Measurements from ENCODE around the gene GNG11. TPM values are rescaled to one million over a fixed set of nuclear protein-coding genes. Genes with fewer than 3 reads are reported as not detected.

The GNG11 gene
- total RNA-seq, 1 donor: 22.8 TPM

DNA sequence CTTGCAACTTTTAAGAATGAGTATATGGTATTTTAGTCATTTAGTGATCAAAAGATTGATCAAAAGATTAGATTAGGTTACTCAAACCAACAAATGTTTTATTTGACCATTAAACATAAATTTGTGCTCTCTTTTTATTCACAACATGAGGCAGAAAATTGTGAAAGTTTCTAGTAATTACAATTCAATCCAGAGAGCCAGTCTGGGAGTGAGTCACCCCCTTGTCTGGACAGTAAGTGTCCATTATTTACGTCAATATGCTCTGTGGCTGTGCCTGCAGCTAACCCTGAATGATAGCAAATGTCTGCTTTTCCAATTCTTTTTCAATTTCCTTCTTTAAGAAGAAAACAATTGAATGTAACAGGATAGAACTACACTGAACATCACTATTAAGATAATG lies 27.9 kb downstream of the GNG11 start:
- no peak overlapping the region for H3K4me3 ChIP-seq (ENCODE audit: low read length)
- no peaks in the 10 kb centered on the region for H3K4me1 ChIP-seq (ENCODE audit: insufficient read depth, low read length)
- no peaks in the 10 kb centered on the region for H3K27me3 ChIP-seq (ENCODE audit: insufficient read depth, low read length)
- no peaks in the 10 kb centered on the region for H3K9me3 ChIP-seq (ENCODE audit: low read depth, low read length)

DNA sequence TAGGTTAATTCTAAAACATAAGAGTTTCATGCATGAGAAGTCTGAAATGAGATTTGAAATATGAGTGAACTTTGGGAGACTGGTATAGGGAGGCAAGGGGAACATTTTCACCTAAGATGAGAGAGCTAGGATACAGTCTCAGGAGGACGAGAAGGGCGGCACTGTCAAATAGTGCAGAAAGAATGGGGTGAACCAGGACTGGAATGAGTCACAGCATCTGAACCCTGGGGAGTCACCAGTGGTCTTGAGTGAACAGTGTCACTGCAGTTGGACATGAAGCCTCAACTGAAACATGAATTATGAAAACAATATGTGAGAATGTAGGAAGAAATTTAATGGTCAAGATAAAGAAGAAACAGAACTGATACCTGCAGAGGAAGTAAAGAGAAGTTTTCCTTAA lies 33.8 kb downstream of the GNG11 start:
- no peaks in the 10 kb centered on the region for H3K9me3 ChIP-seq (ENCODE audit: low read depth, low read length)
- H3K4me3 ChIP-seq (ENCODE audit: low read length): no peak overlapping the region
- H3K4me1 ChIP-seq (ENCODE audit: insufficient read depth, low read length): no peaks in the 10 kb centered on the region
- H3K27me3 ChIP-seq (ENCODE audit: insufficient read depth, low read length): no peaks in the 10 kb centered on the region

GRCh38 chr7:93957767-93958166 lies 36.2 kb downstream of the GNG11 start:
- no peaks in the 10 kb centered on the region for H3K9me3 ChIP-seq (ENCODE audit: low read depth, low read length)
- no peaks in the 10 kb centered on the region for H3K4me1 ChIP-seq (ENCODE audit: insufficient read depth, low read length)
- H3K27me3 ChIP-seq (ENCODE audit: insufficient read depth, low read length): no peaks in the 10 kb centered on the region
- no peak overlapping the region for H3K4me3 ChIP-seq (ENCODE audit: low read length)

- H3K4me3 ChIP-seq (ENCODE audit: low read length): no peak overlapping the region
- no peaks in the 10 kb centered on the region for H3K4me1 ChIP-seq (ENCODE audit: insufficient read depth, low read length)
- no peaks in the 10 kb centered on the region for H3K27me3 ChIP-seq (ENCODE audit: insufficient read depth, low read length)
- no peaks in the 10 kb centered on the region for H3K9me3 ChIP-seq (ENCODE audit: low read depth, low read length)
Measured at GRCh38 chr7:93958216-93958615, 36.7 kb downstream of the GNG11 start.

GRCh38 chr7:93958651-93959050 lies 37.1 kb downstream of the GNG11 start:
- H3K9me3 ChIP-seq (ENCODE audit: low read depth, low read length): no peaks in the 10 kb centered on the region
- H3K27me3 ChIP-seq (ENCODE audit: insufficient read depth, low read length): no peaks in the 10 kb centered on the region
- no peak overlapping the region for H3K4me3 ChIP-seq (ENCODE audit: low read length)
- H3K4me1 ChIP-seq (ENCODE audit: insufficient read depth, low read length): no peaks in the 10 kb centered on the region

DNA sequence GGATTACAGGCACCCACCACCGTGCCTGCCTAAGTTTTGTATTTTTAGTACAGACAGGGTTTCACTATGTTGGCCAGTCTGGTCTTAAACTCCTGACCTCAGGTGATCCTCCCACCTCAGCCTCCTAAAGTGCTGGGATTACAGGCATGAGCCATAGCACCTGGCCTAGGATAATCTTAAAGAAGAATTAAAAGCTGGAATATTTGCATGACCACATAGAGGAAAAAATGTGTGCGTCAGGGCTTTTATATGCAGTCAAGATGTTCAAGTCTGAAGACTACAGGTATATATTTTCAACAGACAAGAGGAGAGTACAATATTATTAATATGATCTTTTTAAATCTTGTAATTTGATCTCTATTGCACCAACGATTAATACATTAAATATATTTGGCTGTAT lies 39.5 kb downstream of the GNG11 start:
- no peak overlapping the region for H3K4me3 ChIP-seq (ENCODE audit: low read length)
- no peaks in the 10 kb centered on the region for H3K27me3 ChIP-seq (ENCODE audit: insufficient read depth, low read length)
- H3K9me3 ChIP-seq (ENCODE audit: low read depth, low read length): no peaks in the 10 kb centered on the region

DNA sequence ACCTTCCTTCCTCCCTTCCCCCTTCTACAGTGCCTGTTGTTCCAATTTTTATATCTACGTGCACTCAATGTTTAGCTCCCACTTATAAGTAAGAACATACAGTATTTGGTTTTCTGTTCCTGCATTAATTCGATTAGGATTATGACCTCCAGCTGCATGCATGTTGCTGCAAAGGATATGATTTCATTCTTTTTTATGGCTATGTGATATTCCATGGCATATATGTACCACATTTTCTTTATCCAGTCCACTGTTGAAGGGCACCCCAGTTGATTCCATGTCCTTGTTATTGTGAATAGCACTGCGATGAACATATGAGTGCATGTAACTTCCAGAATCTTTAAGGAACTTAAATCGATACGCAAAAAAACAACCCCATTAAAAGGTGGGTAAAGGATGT lies 42.7 kb downstream of the GNG11 start:
- H3K27me3 ChIP-seq (ENCODE audit: insufficient read depth, low read length): no peaks in the 10 kb centered on the region
- H3K9me3 ChIP-seq (ENCODE audit: low read depth, low read length): no peaks in the 10 kb centered on the region
- H3K4me1 ChIP-seq (ENCODE audit: insufficient read depth, low read length): no peaks in the 10 kb centered on the region
- no peak overlapping the region for H3K4me3 ChIP-seq (ENCODE audit: low read length)

More for the DNA sequence above, 39.5 kb downstream of the GNG11 start:
- H3K4me1 ChIP-seq (ENCODE audit: insufficient read depth, low read length): no peaks in the 10 kb centered on the region

GRCh38 chr7:93964813-93965212 lies 43.3 kb downstream of the GNG11 start:
- no peaks in the 10 kb centered on the region for H3K9me3 ChIP-seq (ENCODE audit: low read depth, low read length)
- H3K4me3 ChIP-seq (ENCODE audit: low read length): no peak overlapping the region
- H3K27me3 ChIP-seq (ENCODE audit: insufficient read depth, low read length): no peaks in the 10 kb centered on the region
- H3K4me1 ChIP-seq (ENCODE audit: insufficient read depth, low read length): no peaks in the 10 kb centered on the region

GRCh38 chr7:93968911-93969620 lies 47.5 kb downstream of the GNG11 start:
- H3K4me3 ChIP-seq (ENCODE audit: low read length): no peak overlapping the region
- H3K27me3 ChIP-seq (ENCODE audit: insufficient read depth, low read length): no peaks in the 10 kb centered on the region
- no peaks in the 10 kb centered on the region for H3K4me1 ChIP-seq (ENCODE audit: insufficient read depth, low read length)
- no peaks in the 10 kb centered on the region for H3K9me3 ChIP-seq (ENCODE audit: low read depth, low read length)

DNA sequence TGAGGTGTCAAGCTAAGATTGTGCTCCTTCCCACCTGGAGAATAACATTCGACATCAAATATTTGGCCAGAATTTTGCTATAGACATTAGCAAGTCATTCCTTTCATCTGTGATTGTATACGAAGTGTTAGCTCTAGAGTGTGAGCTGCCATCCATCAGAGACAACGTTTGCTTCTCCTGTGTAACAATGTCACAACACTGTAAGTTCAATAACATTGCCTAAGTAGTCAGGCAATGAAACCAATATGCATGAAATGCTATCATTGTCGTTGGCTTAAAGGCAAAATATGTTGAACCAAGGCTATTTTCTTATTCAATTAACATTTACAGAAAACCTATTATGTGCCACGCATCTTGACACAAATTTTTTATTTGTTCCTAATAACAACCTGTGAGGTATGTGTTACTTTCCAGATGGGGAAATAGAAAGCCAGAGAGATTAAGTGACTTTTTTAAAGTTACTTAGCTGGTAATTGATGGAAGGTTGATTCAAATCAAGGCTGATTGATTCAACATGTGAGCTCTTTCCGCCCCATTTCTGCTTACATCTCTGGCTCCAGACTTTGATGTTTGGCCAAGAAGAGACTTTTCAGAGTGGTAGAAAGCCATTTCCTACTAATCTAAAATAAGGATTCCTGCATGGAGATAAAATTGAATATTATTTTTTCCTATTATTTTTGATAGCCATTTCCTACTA lies 50.6 kb downstream of the GNG11 start:
- H3K27me3 ChIP-seq (ENCODE audit: insufficient read depth, low read length): no peaks in the 10 kb centered on the region
- no peaks in the 10 kb centered on the region for H3K4me1 ChIP-seq (ENCODE audit: insufficient read depth, low read length)
- H3K9me3 ChIP-seq (ENCODE audit: low read depth, low read length): no peaks in the 10 kb centered on the region
- no peak overlapping the region for H3K4me3 ChIP-seq (ENCODE audit: low read length)

DNA sequence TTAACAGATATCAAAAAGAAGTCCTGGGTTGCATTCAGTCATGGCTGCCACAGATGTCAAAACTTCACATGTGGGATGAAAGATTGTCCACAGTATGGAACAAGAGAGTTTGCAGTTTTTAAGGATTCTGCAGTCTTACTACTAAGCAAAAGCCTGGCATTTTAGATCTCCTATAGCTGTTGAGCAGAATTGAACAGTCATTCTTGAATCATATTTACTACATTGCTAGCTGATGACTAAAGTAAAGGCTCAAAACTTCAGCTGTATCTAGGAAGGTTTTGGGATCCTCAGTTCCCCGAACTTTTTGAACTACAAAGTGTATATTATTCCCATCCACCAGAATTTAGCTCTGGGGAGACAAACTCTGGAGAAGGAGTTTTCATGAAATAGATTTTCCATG lies 51.6 kb downstream of the GNG11 start:
- H3K9me3 ChIP-seq (ENCODE audit: low read depth, low read length): no peaks in the 10 kb centered on the region
- H3K4me1 ChIP-seq (ENCODE audit: insufficient read depth, low read length): no peaks in the 10 kb centered on the region
- H3K27me3 ChIP-seq (ENCODE audit: insufficient read depth, low read length): no peaks in the 10 kb centered on the region
- H3K4me3 ChIP-seq (ENCODE audit: low read length): no peak overlapping the region

GRCh38 chr7:93977211-93977950 lies 55.8 kb downstream of the GNG11 start:
- Histone ChIP-seq H3K4me1 (ENCODE audit: insufficient read depth, low read length) (no peaks in the 10 kb centered on the region), H3K9me3 (ENCODE audit: low read depth, low read length) (no peaks in the 10 kb centered on the region), H3K4me3 (ENCODE audit: low read length) (no peak overlapping the region), H3K27me3 (ENCODE audit: insufficient read depth, low read length) (no peaks in the 10 kb centered on the region)

Other genes starting within 250 kb of the GNG11 start
- gene TFPI2, start 31.0 kb upstream of the GNG11 start, total RNA-seq: not detected
- not detected for gene GNGT1, start 15.2 kb upstream of the GNG11 start, total RNA-seq
- 16.2 TPM for gene BET1, start 82.6 kb downstream of the GNG11 start, total RNA-seq